CD4-positive, alpha-beta memory T cell (primary cell): ENCODE measurements around the gene SLC28A1. TPM values are rescaled to one million over a fixed set of nuclear protein-coding genes. Genes with fewer than 3 reads are reported as not detected.

Experiments used
- CTCF ChIA-PET: fragments of 350-600 bp; sonication (Branson Sonifier 250); formaldehyde crosslinking; loops from one replicate; lab custom pipeline; 2021; ENCODE audit warnings: inconsistent platforms; ENCODE audit not compliant: partially characterized antibody; lab: Charles Lee
- POLR2A ChIA-PET: fragments of 350-600 bp; sonication (Branson Sonifier 250); formaldehyde crosslinking; loops from one replicate; lab custom pipeline; 2021; ENCODE audit not compliant: partially characterized antibody; lab: Charles Lee
- DNase-seq, 5 donors: peaks; one replicate each; pipeline versions ENCODE4 v3.0.0 to v3.0.0-alpha.2; 2020 to 2022; ENCODE audit warnings: mixed read lengths in 1 of 5
- H3K27ac ChIP-seq: one replicate; pipeline ENCODE4 v1.7.0; 2013; ENCODE audit warnings: low read depth, low read length
- H3K27me3 ChIP-seq: 2 replicates; pipeline ENCODE4 v1.7.0; 2013; ENCODE audit warnings: mild to moderate bottlenecking, low read length, moderate library complexity; ENCODE audit not compliant: insufficient read depth
- H3K36me3 ChIP-seq: 2 replicates; pipeline ENCODE4 v1.7.0; 2013; ENCODE audit warnings: mild to moderate bottlenecking, low read length, moderate library complexity; ENCODE audit not compliant: insufficient read depth
- H3K4me1 ChIP-seq: 2 replicates; pipeline ENCODE4 v1.7.0; 2013; ENCODE audit warnings: mild to moderate bottlenecking, low read length, moderate library complexity; ENCODE audit not compliant: insufficient read depth
- H3K4me3 ChIP-seq, 2 donors: one replicate each; pipeline ENCODE4 v1.7.0; 2013; ENCODE audit warnings: low read length in 2 of 2, mild to moderate bottlenecking in 1 of 2
- H3K9me3 ChIP-seq, 2 donors: one replicate each; pipeline ENCODE4 v1.7.0; 2013; ENCODE audit warnings: low read length in 2 of 2, control low read depth in 1 of 2; ENCODE audit not compliant: control insufficient read depth in 1 of 2
- H3K27ac Mint-ChIP-seq, 7 donors: one replicate each; pipeline ENCODE4 v1.8.0; 2020 to 2021; ENCODE audit warnings: mixed read lengths in 7 of 7, mild to moderate bottlenecking in 6 of 7, inconsistent platforms in 3 of 7, moderate library complexity in 3 of 7
- H3K27me3 Mint-ChIP-seq, 2 donors: one replicate each; pipeline ENCODE4 v1.8.0; 2020 to 2021; ENCODE audit warnings: mixed read lengths in 2 of 2
- H3K36me3 Mint-ChIP-seq, 2 donors: one replicate each; pipeline ENCODE4 v1.8.0; 2020 to 2021; ENCODE audit warnings: mixed read lengths in 2 of 2, inconsistent platforms in 1 of 2, mild to moderate bottlenecking in 1 of 2
- H3K4me1 Mint-ChIP-seq, 4 donors: one replicate each; pipeline ENCODE4 v1.8.0; 2020 to 2021; ENCODE audit warnings: mixed read lengths in 4 of 4, mild to moderate bottlenecking in 1 of 4
- H3K4me3 Mint-ChIP-seq, 8 donors: one replicate each; pipeline ENCODE4 v1.8.0; 2020 to 2021; ENCODE audit warnings: mixed read lengths in 8 of 8, mild to moderate bottlenecking in 7 of 8, moderate library complexity in 6 of 8, inconsistent platforms in 3 of 8
- H3K9me3 Mint-ChIP-seq, 8 donors: one replicate each; pipeline ENCODE4 v1.8.0; 2020 to 2021; ENCODE audit warnings: mixed read lengths in 8 of 8, mild to moderate bottlenecking in 5 of 8, inconsistent platforms in 3 of 8, moderate library complexity in 1 of 8
- intact Hi-C: fragments of 100-400 bp; cut with micrococcal nuclease; formaldehyde crosslinking; loops from one replicate; pipeline ENCODE4 v1.15.1; 2023
- polyA plus RNA-seq, 2 donors: library from polyadenylated mRNA; unstranded; fragments of 300-500 nt; fragmentation: Illumina TruSeq; gene quantifications; one replicate each; pipeline ENCODE4 v1.2.3, GENCODE V29; 2021
- total RNA-seq, 2 experiments: library from RNA; stranded (reverse); gene quantifications; one replicate each; pipeline ENCODE4 v1.2.3, GENCODE V29; 2021

The SLC28A1 gene
- total and polyA plus RNA-seq, 4 experiments from 2014 or later: not detected

- H3K36me3 ChIP-seq: no peaks in the 10 kb centered on the region
- POLR2A ChIA-PET: interaction anchor here (4.2 kb wide), 1 partner anchor 11 kb away, joined by 25 read pairs; the partner anchor contains the start of gene PDE8A
- H3K4me3 ChIP-seq: no peak overlapping the region
- Mint-ChIP-seq H3K27ac (peak overlapping the region in 6 of 7 donors; percentile 1 to 99 (median 76)), H3K4me3 (peak overlapping the region in 4 of 8 donors; percentile 12 to 55 (median 32)), H3K9me3 (no peaks in the 10 kb centered on the region), H3K36me3 (peaks cover 0 to 3% of the 10 kb centered on the region in 2 donors), H3K27me3 (no peaks in the 10 kb centered on the region), H3K4me1 (peaks cover 38 to 64% (median 49%) of the 10 kb centered on the region in 4 donors)
- H3K4me1 ChIP-seq: peaks cover 50% of the 10 kb centered on the region
- H3K27me3 ChIP-seq: no peaks in the 10 kb centered on the region
- intact Hi-C loops: no loop called here
- no peaks in the 10 kb centered on the region for H3K9me3 ChIP-seq
- peak in 1 of 5 donors; percentile 61 for DNase-seq
- CTCF ChIA-PET: no interaction called here
- H3K27ac ChIP-seq: no peak overlapping the region
Measured at GRCh38 chr15:84992157-84992944, 107.9 kb downstream of the SLC28A1 start.

Other genes starting within 250 kb of the SLC28A1 start
- 10 to 100 TPM; 39.4 to 42.5 TPM for gene WDR73, start 230.4 kb upstream of the SLC28A1 start, total RNA-seq
- 10 to 100 TPM; 13.3 to 18.4 TPM for gene WDR73, start 230.4 kb upstream of the SLC28A1 start, polyA plus RNA-seq
- gene NMB, start 226.5 kb upstream of the SLC28A1 start, total RNA-seq: 1 to 10 TPM; 2.4 to 2.5 TPM
- gene NMB, start 226.5 kb upstream of the SLC28A1 start, polyA plus RNA-seq: 1 to 10 TPM; 4.0 to 4.1 TPM
- 10 to 100 TPM; 85.0 to 86.8 TPM for gene SEC11A, start 168.5 kb upstream of the SLC28A1 start, total RNA-seq
- gene SEC11A, start 168.5 kb upstream of the SLC28A1 start, polyA plus RNA-seq: 100 to 1,000 TPM; 129 to 168 TPM
- gene ZNF592, start 136.1 kb upstream of the SLC28A1 start, total RNA-seq: 10 to 100 TPM; 40.8 to 42.6 TPM
- 10 to 100 TPM in 1 of 2 donors, 1 to 10 TPM in 1; 1.7 to 13.5 TPM for gene ZNF592, start 136.1 kb upstream of the SLC28A1 start, polyA plus RNA-seq
- under 1 TPM; 0.26 to 0.58 TPM for gene ALPK3, start 67.3 kb upstream of the SLC28A1 start, total RNA-seq
- gene ALPK3, start 67.3 kb upstream of the SLC28A1 start, polyA plus RNA-seq: under 1 TPM in 1 of 2 donors, not detected in 1; 0.01 TPM
- 10 to 100 TPM; 39.2 to 41.3 TPM for gene PDE8A, start 97.2 kb downstream of the SLC28A1 start, total RNA-seq
- 1 to 10 TPM; 1.9 to 5.6 TPM for gene PDE8A, start 97.2 kb downstream of the SLC28A1 start, polyA plus RNA-seq